ENCODE results near the gene HIC1. TPM values are rescaled to one million over a fixed set of nuclear protein-coding genes. Genes with fewer than 3 reads are reported as not detected.

HIC1 gene
- total and polyA plus RNA-seq, 5 experiments from 2014 or later, result 0.08 to 1.6 (median 0.81) TPM; not detected in 1

- POLR2A ChIA-PET, result no interaction called here
- H3K4me1 Mint-ChIP-seq, result peaks cover 14 to 19% (median 18%) of the 10 kb centered on the region in 4 donors
- H3K36me3 Mint-ChIP-seq, result no peaks in the 10 kb centered on the region
These were observed 36.0 kb upstream of the HIC1 start for GRCh38 chr17:2018716-2019510.

GRCh38 chr17:2019723-2020122 lies 35.2 kb upstream of the HIC1 start:
- Mint-ChIP-seq H3K4me3 (no peak overlapping the region), H3K9me3 (no peaks in the 10 kb centered on the region), H3K36me3 (no peaks in the 10 kb centered on the region), H3K27ac (no peak overlapping the region), H3K4me1 (peaks cover 14 to 21% (median 19%) of the 10 kb centered on the region in 4 donors), H3K27me3 (peaks cover 0 to 25% (median 9%) of the 10 kb centered on the region in 5 donors)
- no peak for DNase-seq
- POLR2A ChIA-PET, result no interaction called here
- ATAC-seq, result no peak

More at GRCh38 chr17:2018716-2019510, 36.0 kb upstream of the HIC1 start:
- no peak for DNase-seq
- no peak for ATAC-seq
- Mint-ChIP-seq H3K27me3 (peaks cover 0 to 32% (median 14%) of the 10 kb centered on the region in 5 donors), H3K9me3 (no peaks in the 10 kb centered on the region), H3K27ac (peak overlapping the region in 1 of 10 donors; percentile 25), H3K4me3 (no peak overlapping the region)

GRCh38 chr17:2020721-2021120 lies 34.2 kb upstream of the HIC1 start:
- peak overlapping the region in 2 of 10 donors; percentile 33 to 60 for H3K27ac Mint-ChIP-seq
- no peaks in the 10 kb centered on the region for H3K36me3 Mint-ChIP-seq
- ATAC-seq (no peak), DNase-seq (no peak)
- no peaks in the 10 kb centered on the region for H3K9me3 Mint-ChIP-seq
- peaks cover 15 to 24% (median 22%) of the 10 kb centered on the region in 4 donors for H3K4me1 Mint-ChIP-seq
- H3K4me3 Mint-ChIP-seq, result no peak overlapping the region
- POLR2A ChIA-PET, result no interaction called here
- peaks cover 0 to 23% (median 4%) of the 10 kb centered on the region in 5 donors for H3K27me3 Mint-ChIP-seq

GRCh38 chr17:2022647-2023240 lies 32.2 kb upstream of the HIC1 start:
- DNase-seq (peak in 3 of 10 donors; percentile 17 to 43 (median 40)), ATAC-seq (peak; percentile 40 to 60)
- POLR2A ChIA-PET, result no interaction called here
- peak overlapping the region; percentile 48 to 81 (median 72) for H3K4me3 Mint-ChIP-seq
- no peaks in the 10 kb centered on the region for H3K36me3 Mint-ChIP-seq
- peak overlapping the region in 6 of 10 donors; percentile 27 to 82 (median 48) for H3K27ac Mint-ChIP-seq
- H3K4me1 Mint-ChIP-seq, result peaks cover 21 to 31% (median 29%) of the 10 kb centered on the region in 4 donors
- no peaks in the 10 kb centered on the region for H3K9me3 Mint-ChIP-seq
- peaks cover 4 to 36% (median 14%) of the 10 kb centered on the region in 5 donors for H3K27me3 Mint-ChIP-seq

DNA sequence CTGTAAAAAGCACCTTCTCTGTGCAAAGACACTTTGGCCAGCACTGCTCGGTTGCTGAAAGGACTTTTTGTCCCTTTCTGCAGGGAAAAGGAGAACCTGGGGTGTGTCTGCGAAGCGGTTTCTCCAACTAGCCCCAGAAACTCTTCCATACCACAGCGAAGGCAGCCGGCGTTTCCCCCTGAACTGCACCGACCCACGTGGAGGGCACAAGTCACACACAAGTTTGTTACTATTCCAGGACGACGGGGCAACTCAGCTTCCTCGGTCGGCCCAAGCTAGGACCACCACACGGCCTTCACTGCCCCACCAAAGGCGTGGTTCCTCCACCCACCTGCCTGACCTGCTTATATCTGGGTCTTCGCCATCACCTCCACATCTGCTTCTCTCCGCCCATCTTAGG lies 31.6 kb upstream of the HIC1 start:
- Mint-ChIP-seq H3K27me3 (peaks cover 4 to 37% (median 14%) of the 10 kb centered on the region in 5 donors), H3K27ac (peak overlapping the region in 4 of 10 donors; percentile 44 to 80 (median 54)), H3K4me1 (peaks cover 21 to 31% (median 29%) of the 10 kb centered on the region in 4 donors), H3K9me3 (no peaks in the 10 kb centered on the region), H3K36me3 (no peaks in the 10 kb centered on the region), H3K4me3 (peak overlapping the region; percentile 48 to 81 (median 72))
- DNase-seq (no peak), ATAC-seq (no peak)
- POLR2A ChIA-PET, result no interaction called here

DNA sequence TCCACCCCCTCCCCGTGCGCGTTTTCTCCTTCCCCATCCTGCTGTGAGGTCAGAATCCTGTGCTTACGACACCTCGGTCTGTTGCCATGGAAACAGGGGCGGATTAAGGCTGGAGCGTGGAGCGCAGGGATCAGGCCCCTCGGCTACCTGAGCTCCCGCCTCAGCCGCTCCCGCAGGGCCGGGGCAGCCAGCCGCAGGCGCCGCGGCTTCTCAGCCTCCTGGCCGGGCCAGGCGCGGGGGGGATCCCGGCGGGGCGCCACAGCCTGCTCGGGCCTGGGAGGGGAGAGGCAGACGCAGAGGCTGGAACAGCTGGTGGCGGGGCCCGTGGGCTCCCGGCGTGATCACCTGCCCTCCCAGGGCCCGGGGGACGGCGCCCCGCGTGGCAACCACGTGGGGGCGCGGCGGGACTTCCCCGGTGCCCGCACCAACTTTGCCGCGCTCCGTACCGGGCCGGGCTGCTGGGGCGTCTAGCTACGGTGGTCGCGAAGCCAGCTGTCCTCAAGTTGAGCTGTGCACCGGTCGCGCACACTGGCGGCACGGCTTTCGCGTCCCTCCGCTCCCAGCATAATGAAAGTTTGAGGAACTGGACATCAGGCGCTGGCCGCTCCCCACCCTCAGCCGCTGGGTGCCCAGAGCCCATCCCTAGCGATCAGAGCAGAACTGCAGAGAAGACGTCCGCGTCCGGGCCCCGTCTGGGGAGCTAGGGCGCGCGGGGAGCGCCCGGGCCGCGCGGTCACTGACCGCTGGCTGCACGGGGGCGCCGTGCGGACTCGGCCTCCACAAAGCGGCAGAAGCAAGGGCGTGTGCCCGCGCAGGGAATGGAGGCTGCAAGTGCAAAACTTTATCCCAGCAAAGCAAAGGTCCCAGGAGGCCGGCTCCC lies 31.0 kb upstream of the HIC1 start:
- H3K9me3 Mint-ChIP-seq, result no peaks in the 10 kb centered on the region
- ATAC-seq (peak; percentile 43 to 44), DNase-seq (peak in 9 of 10 donors; percentile 32 to 82 (median 56))
- POLR2A ChIA-PET, result interaction anchor here (0.5 kb wide), 1 partner anchor 225 kb away, joined by 4 read pairs; no protein-coding TSS in a partner anchor
- no peaks in the 10 kb centered on the region for H3K36me3 Mint-ChIP-seq
- peak overlapping the region in 2 of 10 donors; percentile 41 to 91 for H3K27ac Mint-ChIP-seq
- peaks cover 21 to 31% (median 30%) of the 10 kb centered on the region in 4 donors for H3K4me1 Mint-ChIP-seq
- H3K4me3 Mint-ChIP-seq, result peak overlapping the region; percentile 64 to 89 (median 80)
- H3K27me3 Mint-ChIP-seq, result peaks cover 4 to 33% (median 14%) of the 10 kb centered on the region in 5 donors

- peak overlapping the region; percentile 33 to 81 (median 64) for H3K4me3 Mint-ChIP-seq
- POLR2A ChIA-PET, result interaction anchor here (0.8 to 1.1 kb wide), 2 partner anchors 10 to 17 kb away, joined by 4 to 6 read pairs; partner anchors contain the start of gene OVCA2
- H3K9me3 Mint-ChIP-seq, result no peaks in the 10 kb centered on the region
- no peaks in the 10 kb centered on the region for H3K36me3 Mint-ChIP-seq
- H3K4me1 Mint-ChIP-seq, result peaks cover 21 to 31% (median 31%) of the 10 kb centered on the region in 4 donors
- H3K27me3 Mint-ChIP-seq, result peaks cover 4 to 28% (median 14%) of the 10 kb centered on the region in 5 donors
- H3K27ac Mint-ChIP-seq, result no peak overlapping the region
- DNase-seq (peak in 1 of 10 donors; percentile 30), ATAC-seq (peak; percentile 1 to 23)
These were observed 30.2 kb upstream of the HIC1 start for GRCh38 chr17:2024572-2025219.

GRCh38 chr17:2025220-2025621 lies 29.7 kb upstream of the HIC1 start, which contains the start of gene RTN4RL1:
Gene RTN4RL1, minus strand, starts transcription at chr17:2025334. Its CDS starts 469 bp downstream, at chr17:2024865.
- Mint-ChIP-seq H3K36me3 (no peaks in the 10 kb centered on the region), H3K4me1 (peaks cover 20 to 32% (median 30%) of the 10 kb centered on the region in 4 donors), H3K4me3 (peak within 1 kb of the TSS; percentile 79 to 89 (median 83)), H3K27ac (peak within 1 kb of the TSS in 4 of 10 donors; percentile 36 to 91 (median 41)), H3K9me3 (no peaks in the 10 kb centered on the region), H3K27me3 (peaks cover 4 to 28% (median 14%) of the 10 kb centered on the region in 5 donors)
- peak; percentile 31 to 47 for ATAC-seq
- POLR2A ChIA-PET, result interaction anchor here (0.8 to 1.1 kb wide), 3 partner anchors 11 to 144 kb away, joined by 4 to 6 read pairs (median 4); partner anchors contain the start of gene OVCA2
- DNase-seq, result peak; percentile 48 to 88 (median 64)

- Mint-ChIP-seq H3K27me3 (peaks cover 4 to 28% (median 14%) of the 10 kb centered on the region in 5 donors), H3K36me3 (no peaks in the 10 kb centered on the region), H3K4me3 (peak overlapping the region; percentile 79 to 89 (median 82)), H3K27ac (peak overlapping the region in 2 of 10 donors; percentile 33 to 41), H3K4me1 (peaks cover 22 to 37% (median 31%) of the 10 kb centered on the region in 4 donors), H3K9me3 (no peaks in the 10 kb centered on the region)
- POLR2A ChIA-PET, result interaction anchor here (1.1 kb wide), 2 partner anchors 16 to 144 kb away, joined by 4 to 6 read pairs; partner anchors contain the start of gene OVCA2
- DNase-seq (no peak), ATAC-seq (no peak)
These were observed 29.1 kb upstream of the HIC1 start for GRCh38 chr17:2025622-2026309.

GRCh38 chr17:2027528-2028233 lies 27.2 kb upstream of the HIC1 start:
- no peak for DNase-seq
- no peaks in the 10 kb centered on the region for H3K36me3 Mint-ChIP-seq
- peak overlapping the region in 7 of 10 donors; percentile 5 to 59 (median 45) for H3K4me3 Mint-ChIP-seq
- no peak for ATAC-seq
- peaks cover 16 to 41% (median 32%) of the 10 kb centered on the region in 4 donors for H3K4me1 Mint-ChIP-seq
- peak overlapping the region in 1 of 10 donors; percentile 62 for H3K27ac Mint-ChIP-seq
- POLR2A ChIA-PET, result interaction anchor here (1.5 kb wide), 1 partner anchor 13 kb away, joined by 3 read pairs; no protein-coding TSS in a partner anchor
- no peaks in the 10 kb centered on the region for H3K9me3 Mint-ChIP-seq
- H3K27me3 Mint-ChIP-seq, result peaks cover 4 to 28% (median 14%) of the 10 kb centered on the region in 5 donors
